Activated CD4-positive, CD25-positive, alpha-beta regulatory T cell treated with anti-CD3 and anti-CD28 coated beads, Interleukin-2, amount 50 U/mL, for 72 hours (primary cell): Measurements from ENCODE around the gene SUPT5H.

Source experiments
- DNase-seq: peaks from one replicate; pipeline ENCODE4 v3.0.0; 2021

The SUPT5H gene

GRCh38 chr19:39409208-39410016 lies 36.0 kb upstream of the SUPT5H start:
- peak; percentile 76 for DNase-seq

- peak; percentile 68 for DNase-seq
Measured at GRCh38 chr19:39410017-39410830, 35.2 kb upstream of the SUPT5H start.

- no peak for DNase-seq
Measured at GRCh38 chr19:39410831-39411080, 34.6 kb upstream of the SUPT5H start.

GRCh38 chr19:39411081-39411831 lies 34.1 kb upstream of the SUPT5H start:
- no peak for DNase-seq

GRCh38 chr19:39411832-39412099 lies 33.6 kb upstream of the SUPT5H start:
- peak; percentile 87 for DNase-seq

- DNase-seq: peak; percentile 98
Measured at GRCh38 chr19:39412100-39412866, 33.1 kb upstream of the SUPT5H start, which contains the start of gene PLEKHG2. Gene PLEKHG2, plus strand, starts transcription at chr19:39412669. Its CDS starts 1,418 bp downstream, at chr19:39414087.

GRCh38 chr19:39412867-39413271 lies 32.5 kb upstream of the SUPT5H start:
- no peak for DNase-seq

- no peak for DNase-seq
Measured at GRCh38 chr19:39413272-39413910, 32.0 kb upstream of the SUPT5H start.

- no peak for DNase-seq
Measured at GRCh38 chr19:39413911-39414608, 31.3 kb upstream of the SUPT5H start.

- DNase-seq: no peak
Measured at GRCh38 chr19:39415111-39416046, 30.0 kb upstream of the SUPT5H start.

GRCh38 chr19:39416152-39417120 lies 28.9 kb upstream of the SUPT5H start:
- no peak for DNase-seq

- DNase-seq: no peak
Measured at GRCh38 chr19:39417463-39418181, 27.8 kb upstream of the SUPT5H start.

GRCh38 chr19:39419003-39419402 lies 26.4 kb upstream of the SUPT5H start:
- DNase-seq: no peak

GRCh38 chr19:39420769-39421168 lies 24.6 kb upstream of the SUPT5H start:
- DNase-seq: no peak

GRCh38 chr19:39422020-39422419 lies 23.4 kb upstream of the SUPT5H start:
- no peak for DNase-seq

GRCh38 chr19:39423258-39424086 lies 21.9 kb upstream of the SUPT5H start:
- DNase-seq: no peak

- no peak for DNase-seq
Measured at GRCh38 chr19:39424934-39425333, 20.4 kb upstream of the SUPT5H start.

- DNase-seq: no peak
Measured at GRCh38 chr19:39425744-39426143, 19.6 kb upstream of the SUPT5H start.
